NT2/D1 (cell line): ENCODE measurements around the gene DNAAF2.

Source experiments
- DNase-seq: peaks from one replicate; pipeline ENCODE4 v3.0.0-alpha.2; 2011; ENCODE audit warnings: low read depth, low spot score
- H3K27me3 ChIP-seq: 2 replicates; pipeline ENCODE4 v1.6.0; 2011; ENCODE audit warnings: mild to moderate bottlenecking; ENCODE audit not compliant: insufficient read length, insufficient read depth
- H3K36me3 ChIP-seq: 2 replicates; pipeline ENCODE4 v1.6.1; 2011; ENCODE audit warnings: mild to moderate bottlenecking, low read length, mixed read lengths; ENCODE audit not compliant: insufficient read depth, insufficient read length
- H3K4me1 ChIP-seq: 2 replicates; pipeline ENCODE4 v1.5.1; 2011; ENCODE audit not compliant: insufficient read depth, insufficient read length
- H3K4me3 ChIP-seq: 2 replicates; pipeline ENCODE4 v1.5.1; 2011; ENCODE audit warnings: low read depth; ENCODE audit not compliant: insufficient read length
- H3K9ac ChIP-seq: 2 replicates; pipeline ENCODE4 v1.6.0; 2011; ENCODE audit warnings: low read depth; ENCODE audit not compliant: insufficient read length
- H3K9me3 ChIP-seq: 2 replicates; pipeline ENCODE4 v1.5.1; 2011; ENCODE audit warnings: mild to moderate bottlenecking, low read length; ENCODE audit not compliant: insufficient read depth
- SUZ12 ChIP-seq: IDR thresholded peaks from 2 replicates; pipeline ENCODE4 v1.6.1; 2011; ENCODE audit not compliant: insufficient read length, insufficient read depth; ENCODE audit errors: extremely low read depth
- YY1 ChIP-seq: IDR thresholded peaks from 2 replicates; pipeline ENCODE4 v1.6.1; 2011; ENCODE audit not compliant: insufficient read length, insufficient read depth
- ZNF274 ChIP-seq: IDR thresholded peaks from 2 replicates; pipeline ENCODE4 v1.6.1; 2011; ENCODE audit warnings: mild to moderate bottlenecking, low read depth, low read length

The DNAAF2 gene

GRCh38 chr14:49654511-49654910 lies 19.5 kb upstream of the DNAAF2 start:
- H3K27me3 ChIP-seq = no peaks in the 10 kb centered on the region
- H3K4me3 ChIP-seq = no peak overlapping the region
- no peak for DNase-seq
- H3K4me1 ChIP-seq = no peaks in the 10 kb centered on the region
- no peak overlapping the region for H3K9ac ChIP-seq
- no peaks in the 10 kb centered on the region for H3K9me3 ChIP-seq
- peaks cover 39% of the 10 kb centered on the region for H3K36me3 ChIP-seq
- TF ChIP-seq YY1 = no peak

- Histone ChIP-seq H3K27me3 (no peaks in the 10 kb centered on the region), H3K9ac (no peak overlapping the region), H3K4me3 (no peak overlapping the region), H3K4me1 (no peaks in the 10 kb centered on the region), H3K36me3 (peaks cover 41% of the 10 kb centered on the region), H3K9me3 (no peaks in the 10 kb centered on the region)
- no peak for DNase-seq
- TF ChIP-seq ZNF274 = no peak
- no peak for TF ChIP-seq SUZ12
- TF ChIP-seq YY1 = no peak
Observed at GRCh38 chr14:49653508-49653907, 18.5 kb upstream of the DNAAF2 start.

GRCh38 chr14:49642163-49642562 lies 7.1 kb upstream of the DNAAF2 start:
- Histone ChIP-seq H3K4me3 (no peak overlapping the region), H3K4me1 (no peaks in the 10 kb centered on the region), H3K9ac (no peak overlapping the region), H3K36me3 (peaks cover 34% of the 10 kb centered on the region), H3K27me3 (no peaks in the 10 kb centered on the region), H3K9me3 (no peaks in the 10 kb centered on the region)
- no peak for TF ChIP-seq YY1
- TF ChIP-seq ZNF274 = no peak
- TF ChIP-seq SUZ12 = no peak
- no peak for DNase-seq

- H3K4me3 ChIP-seq = no peak overlapping the region
- no peaks in the 10 kb centered on the region for H3K9me3 ChIP-seq
- TF ChIP-seq SUZ12 (no peak), YY1 (no peak), ZNF274 (no peak)
- no peaks in the 10 kb centered on the region for H3K4me1 ChIP-seq
- H3K36me3 ChIP-seq = peaks cover 35% of the 10 kb centered on the region
- no peak overlapping the region for H3K9ac ChIP-seq
- H3K27me3 ChIP-seq = no peaks in the 10 kb centered on the region
- DNase-seq = no peak
Observed at GRCh38 chr14:49641697-49642129, 6.7 kb upstream of the DNAAF2 start.

GRCh38 chr14:49640540-49641417 lies 5.7 kb upstream of the DNAAF2 start:
- H3K36me3 ChIP-seq = peaks cover 38% of the 10 kb centered on the region
- no peak for TF ChIP-seq SUZ12
- no peak for TF ChIP-seq YY1
- TF ChIP-seq ZNF274 = no peak

GRCh38 chr14:49637534-49638078 lies 2.6 kb upstream of the DNAAF2 start:
- Histone ChIP-seq H3K4me1 (no peaks in the 10 kb centered on the region), H3K9ac (no peak overlapping the region), H3K36me3 (peaks cover 34% of the 10 kb centered on the region), H3K9me3 (no peaks in the 10 kb centered on the region), H3K27me3 (no peaks in the 10 kb centered on the region), H3K4me3 (no peak overlapping the region)
- DNase-seq = no peak
- TF ChIP-seq SUZ12 (no peak), ZNF274 (no peak), YY1 (no peak)

More at GRCh38 chr14:49640540-49641417, 5.7 kb upstream of the DNAAF2 start:
- Histone ChIP-seq H3K4me3 (no peak overlapping the region), H3K27me3 (no peaks in the 10 kb centered on the region), H3K9me3 (no peaks in the 10 kb centered on the region), H3K4me1 (no peaks in the 10 kb centered on the region), H3K9ac (no peak overlapping the region)
- no peak for DNase-seq

GRCh38 chr14:49636866-49637265 lies 1.8 kb upstream of the DNAAF2 start:
- Histone ChIP-seq H3K27me3 (no peaks in the 10 kb centered on the region), H3K9me3 (no peaks in the 10 kb centered on the region), H3K4me1 (no peaks in the 10 kb centered on the region), H3K9ac (no peak overlapping the region), H3K36me3 (peaks cover 34% of the 10 kb centered on the region), H3K4me3 (no peak overlapping the region)
- no peak for TF ChIP-seq SUZ12
- TF ChIP-seq ZNF274 = no peak
- no peak for TF ChIP-seq YY1
- no peak for DNase-seq
